OCI-LY1 (cell line): Measurements from ENCODE around the gene NPFF.
"Not testable (repeated sequence)": the region's sequence is repeated elsewhere in the genome, so short reads cannot be mapped to it uniquely, and the experiment has no call there.

Experiments
- H2AFZ ChIP-seq: fragments of 200-600 bp; sonication (generic), shearing (Covaris generic); 2 replicates; pipeline ENCODE4 v1.6.0; 2014; ENCODE audit warnings: antibody characterized with exemption, mild to moderate bottlenecking, low read length
- H3F3A ChIP-seq: fragments of 200-600 bp; sonication (generic), shearing (Covaris generic); 2 replicates; pipeline ENCODE4 v1.6.0; 2014; ENCODE audit warnings: mild to moderate bottlenecking, antibody characterized with exemption, low read length, moderate library complexity; ENCODE audit not compliant: insufficient read depth
- H3K27ac ChIP-seq: fragments of 200-600 bp; sonication (generic); 2 replicates; pipeline ENCODE4 v1.5.1; 2014; ENCODE audit warnings: low read length, mixed run types, mild to moderate bottlenecking, low read depth; ENCODE audit not compliant: poor library complexity, severe bottlenecking
- H3K27me3 ChIP-seq: fragments of 200-600 bp; sonication (generic); 2 replicates; pipeline ENCODE4 v1.6.0; 2014; ENCODE audit warnings: antibody characterized with exemption, mild to moderate bottlenecking, low read length, moderate library complexity; ENCODE audit not compliant: insufficient read depth
- H3K36me3 ChIP-seq: fragments of 200-600 bp; sonication (generic); 2 replicates; pipeline ENCODE4 v1.6.1; 2014; ENCODE audit warnings: mild to moderate bottlenecking, antibody characterized with exemption, low read length, moderate library complexity, mixed read lengths; ENCODE audit not compliant: insufficient read depth
- H3K4me1 ChIP-seq: fragments of 200-600 bp; sonication (generic); 2 replicates; pipeline ENCODE4 v1.5.1; 2014; ENCODE audit warnings: mild to moderate bottlenecking, low read length, moderate library complexity; ENCODE audit not compliant: insufficient read depth, severe bottlenecking
- H3K4me2 ChIP-seq: fragments of 200-600 bp; sonication (generic), shearing (Covaris generic); 2 replicates; pipeline ENCODE4 v1.6.1; 2014; ENCODE audit warnings: low read length
- H3K4me3 ChIP-seq: fragments of 200-600 bp; sonication (generic); 2 replicates; pipeline ENCODE4 v1.5.1; 2014; ENCODE audit warnings: low read length, low read depth, mild to moderate bottlenecking, mixed read lengths; ENCODE audit not compliant: poor library complexity, severe bottlenecking
- H3K79me2 ChIP-seq: fragments of 200-600 bp; shearing (Covaris generic); 2 replicates; pipeline ENCODE4 v1.6.1; 2016; ENCODE audit warnings: mixed run types, low read length, mixed read lengths; ENCODE audit not compliant: insufficient read depth
- H3K9ac ChIP-seq: fragments of 200-600 bp; sonication (generic), shearing (Covaris generic); 2 replicates; pipeline ENCODE4 v1.6.1; 2014; ENCODE audit warnings: mild to moderate bottlenecking, low read length, mixed read lengths
- H3K9me2 ChIP-seq: fragments of 200-600 bp; sonication (generic), shearing (Covaris generic); 2 replicates; pipeline ENCODE4 v1.6.1; 2014; ENCODE audit warnings: low read depth, mild to moderate bottlenecking, low read length, mixed read lengths
- H3K9me3 ChIP-seq: fragments of 200-600 bp; shearing (Covaris generic); 2 replicates; pipeline ENCODE4 v1.6.1; 2014; ENCODE audit warnings: low read length, mixed read lengths
- H4K20me1 ChIP-seq: fragments of 200-600 bp; sonication (generic), shearing (Covaris generic); 2 replicates; pipeline ENCODE4 v1.6.0; 2016; ENCODE audit warnings: mild to moderate bottlenecking, low read length; ENCODE audit not compliant: insufficient read depth
- CTCF ChIP-seq: fragments of 200-600 bp; sonication (generic), shearing (Covaris generic); IDR thresholded peaks from 2 replicates; pipeline ENCODE4 v1.5.1; 2017; ENCODE audit warnings: mild to moderate bottlenecking, antibody characterized with exemption, low read length, moderate library complexity, mixed read lengths
- EZH2 ChIP-seq: fragments of 200-600 bp; sonication (generic), shearing (Covaris generic); IDR thresholded peaks from 2 replicates; pipeline ENCODE4 v1.8.0; 2017; ENCODE audit warnings: borderline replicate concordance, mixed run types, mild to moderate bottlenecking, antibody characterized with exemption, low read length, moderate library complexity, mixed read lengths

NPFF gene

GRCh38 chr12:53481939-53482586 is 25.2 kb downstream of the NPFF start:
- Histone ChIP-seq H3K27ac (no peak overlapping the region), H3K4me1 (no peaks in the 10 kb centered on the region), H3K36me3 (peaks cover 91% of the 10 kb centered on the region), H3K4me2 (no peak overlapping the region), H3K79me2 (no peaks in the 10 kb centered on the region), H3K27me3 (no peaks in the 10 kb centered on the region), H4K20me1 (no peaks in the 10 kb centered on the region), H3F3A (peaks cover 7% of the 10 kb centered on the region; the same call in 1 of the 2 replicates), H3K9me2 (no peaks in the 10 kb centered on the region), H2AFZ (no peak overlapping the region), H3K9me3 (no peaks in the 10 kb centered on the region), H3K9ac (no peak overlapping the region), H3K4me3 (no peak overlapping the region)
- TF ChIP-seq EZH2, result no peak
- peak; percentile 40; the same call in 1 of the 2 replicates for TF ChIP-seq CTCF

- not testable (repeated sequence) for H3K27ac ChIP-seq, H3K79me2 ChIP-seq, H3K4me3 ChIP-seq, H3K9ac ChIP-seq, H3K9me2 ChIP-seq, H3K4me1 ChIP-seq, H4K20me1 ChIP-seq, H3F3A ChIP-seq, H3K27me3 ChIP-seq, H3K4me2 ChIP-seq, H2AFZ ChIP-seq, H3K9me3 ChIP-seq
- peaks cover 96% of the 10 kb centered on the region for H3K36me3 ChIP-seq
Observed at GRCh38 chr12:53481458-53481857, 25.8 kb downstream of the NPFF start.

DNA sequence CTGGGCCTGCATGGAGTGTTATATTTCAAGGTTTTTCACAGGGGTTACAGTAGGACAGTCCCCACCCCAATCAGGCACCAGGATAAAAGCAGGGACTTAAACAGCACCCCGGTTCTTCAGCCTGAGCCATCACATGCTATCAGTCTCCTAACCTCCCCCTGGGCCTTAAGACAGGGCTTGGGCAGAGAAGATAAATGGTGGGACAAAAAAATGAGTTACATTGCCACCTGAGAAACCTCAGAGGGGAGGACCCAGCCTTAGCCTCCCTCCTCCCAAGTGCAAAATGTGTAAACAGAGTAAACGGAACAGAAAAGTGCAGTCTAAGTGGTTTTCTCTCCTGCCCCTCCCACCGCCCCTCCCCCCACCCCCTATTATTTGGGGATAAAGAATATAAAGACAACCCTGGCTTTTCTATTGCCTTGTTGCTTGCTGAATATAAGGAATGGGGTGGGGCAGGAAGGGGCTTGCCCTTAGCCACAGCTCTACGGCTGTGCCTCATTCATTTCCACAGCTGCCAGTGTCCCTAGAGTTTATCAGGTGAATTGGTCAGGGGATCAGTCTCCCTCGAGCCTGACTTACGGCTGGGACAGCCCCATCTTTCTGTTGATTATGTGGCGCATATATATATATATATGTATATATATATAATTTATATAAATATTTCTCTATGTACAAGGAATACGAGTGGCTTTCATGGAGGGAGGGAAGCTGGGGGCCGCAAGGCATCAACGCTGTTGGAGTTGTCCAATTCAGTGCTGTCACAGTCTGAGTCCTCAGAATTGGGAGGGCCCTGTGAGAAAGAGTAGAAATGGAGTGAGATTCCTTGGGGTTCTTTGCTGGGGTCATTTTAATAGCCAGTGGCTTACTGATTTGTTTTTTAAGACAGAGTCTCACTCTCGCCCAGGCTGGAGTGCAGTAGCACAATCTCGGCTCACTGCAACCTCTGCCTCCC is 26.5 kb downstream of the NPFF start:
- no peaks in the 10 kb centered on the region for H3K9me2 ChIP-seq
- no peak overlapping the region for H3K27ac ChIP-seq
- no peak overlapping the region for H3K9ac ChIP-seq
- H3K36me3 ChIP-seq, result peaks cover 96% of the 10 kb centered on the region
- TF ChIP-seq EZH2 (no peak), CTCF (no peak)
- H3K27me3 ChIP-seq, result no peaks in the 10 kb centered on the region
- H3K79me2 ChIP-seq, result no peaks in the 10 kb centered on the region
- H3K9me3 ChIP-seq, result no peaks in the 10 kb centered on the region
- H3K4me3 ChIP-seq, result no peak overlapping the region
- no peak overlapping the region for H3K4me2 ChIP-seq
- H3K4me1 ChIP-seq, result no peaks in the 10 kb centered on the region
- no peak overlapping the region for H2AFZ ChIP-seq
- H3F3A ChIP-seq, result peaks cover 7% of the 10 kb centered on the region; the same call in 1 of the 2 replicates
- H4K20me1 ChIP-seq, result no peaks in the 10 kb centered on the region
